Measurements from ENCODE around the gene NXNL1.

Gene NXNL1

GRCh38 chr19:17415121-17415520 lies 45.6 kb downstream of the NXNL1 start:
- no peak for DNase-seq

GRCh38 chr19:17414097-17414496 lies 46.6 kb downstream of the NXNL1 start:
- DNase-seq: no peak

- no peak for DNase-seq
Measured at GRCh38 chr19:17411801-17412200, 48.9 kb downstream of the NXNL1 start.

- no peak for DNase-seq
Measured at GRCh38 chr19:17409990-17410389, 50.7 kb downstream of the NXNL1 start.

GRCh38 chr19:17406887-17407196 lies 53.9 kb downstream of the NXNL1 start:
- no peak for DNase-seq

GRCh38 chr19:17406046-17406886 lies 54.5 kb downstream of the NXNL1 start:
- DNase-seq: peak; percentile 33
